Tibial nerve (tissue), 3 donors: ENCODE results near the gene IQGAP2.

Experiments used
- CTCF ChIP-seq, 5 experiments: fragments of 200-600 bp in 3 of 5; fragments of 450-650 bp in 2 of 5; sonication (generic) in 3 of 5; IDR thresholded peaks; one replicate each; pipeline ENCODE4 v1.5.1; 2016 to 2019; ENCODE audit warnings: antibody characterized with exemption in 5 of 5, mild to moderate bottlenecking in 3 of 5, moderate library complexity in 2 of 5
- POLR2A ChIP-seq, 2 donors: fragments of 450-650 bp; IDR thresholded peaks; one replicate each; pipeline ENCODE4 v1.6.1; 2017; ENCODE audit warnings: antibody characterized with exemption in 2 of 2, mild to moderate bottlenecking in 2 of 2, moderate library complexity in 2 of 2

GRCh38 chr5:76546497-76547102 lies 143.5 kb downstream of the IQGAP2 start:
- no peak for TF ChIP-seq POLR2A (IDR thresholded peaks at IDR 0.05)
- no peak for TF ChIP-seq CTCF (IDR thresholded peaks at IDR 0.05)
